Prostate gland (tissue), 2 donors: ENCODE results near the gene RPLP1. TPM values are rescaled to one million over a fixed set of nuclear protein-coding genes. Genes with fewer than 3 reads are reported as not detected.

ENCODE experiments used
- DNase-seq: peaks from one replicate; pipeline ENCODE4 v3.0.0-alpha.2; 2019; ENCODE audit warnings: low spot score
- H3K27ac ChIP-seq, 2 donors: fragments of 200-600 bp; sonication (generic); 2 replicates each; pipeline ENCODE4 v1.5.1; 2017 to 2019
- H3K27me3 ChIP-seq: fragments of 200-600 bp; sonication (generic); replicated peaks from 2 replicates; pipeline ENCODE4 v1.5.1; 2019; ENCODE audit not compliant: insufficient read depth
- H3K36me3 ChIP-seq, 2 donors: fragments of 200-600 bp; sonication (generic); 1 replicate in 1 of 2; 2 replicates in 1 of 2; pipeline versions ENCODE4 v1.5.1 to v1.8.1; 2017 to 2019
- H3K4me1 ChIP-seq: fragments of 200-600 bp; sonication (generic); replicated peaks from 2 replicates; pipeline ENCODE4 v1.5.1; 2019
- H3K4me3 ChIP-seq, 2 donors: fragments of 200-600 bp; sonication (generic); 2 replicates each; pipeline ENCODE4 v1.5.1; 2017 to 2019
- H3K9me3 ChIP-seq: fragments of 200-600 bp; sonication (generic); 2 replicates; pipeline ENCODE4 v1.5.1; 2017
- POLR2A ChIP-seq: fragments of 450-650 bp; IDR thresholded peaks from one replicate; pipeline ENCODE4 v1.6.1; 2016; ENCODE audit warnings: antibody characterized with exemption, mild to moderate bottlenecking
- POLR2AphosphoS5 ChIP-seq: sonication (generic); formaldehyde crosslinking; IDR thresholded peaks from one replicate; pipeline ENCODE4 v1.6.1; 2017; ENCODE audit warnings: antibody characterized with exemption
- WGBS: methylation state at CpG from one replicate; pipeline ENCODE4 v1.1.5; 2018; 5-methylcytosine and 5-hydroxymethylcytosine counted together
- intact Hi-C: fragments of 100-400 bp; cut with DNase I; formaldehyde crosslinking; loops from one replicate; pipeline ENCODE4 v1.14.2; 2022
- total RNA-seq, 2 donors: library from RNA; depleted of rRNA; stranded (reverse); fragments of >200 nt; gene quantifications; one replicate each; pipeline ENCODE4 v1.1.0, GENCODE V29; 2016
- TF ChIP-seq, protein P1 (sequence below), 4 experiments: fragments of 200-600 bp in 2 of 4; fragments of 450-650 bp in 2 of 4; sonication (generic) in 2 of 4; IDR thresholded peaks; 1 replicate in 3 of 4; 2 replicates in 1 of 4; pipeline ENCODE4 v1.5.1; 2016 to 2019; ENCODE audit warnings: antibody characterized with exemption in 4 of 4, mild to moderate bottlenecking in 2 of 4, moderate library complexity in 2 of 4

The RPLP1 gene
- total RNA-seq, 2 donors from 2014 or later: 593 to 930 TPM

- TF ChIP-seq, protein P1, sequence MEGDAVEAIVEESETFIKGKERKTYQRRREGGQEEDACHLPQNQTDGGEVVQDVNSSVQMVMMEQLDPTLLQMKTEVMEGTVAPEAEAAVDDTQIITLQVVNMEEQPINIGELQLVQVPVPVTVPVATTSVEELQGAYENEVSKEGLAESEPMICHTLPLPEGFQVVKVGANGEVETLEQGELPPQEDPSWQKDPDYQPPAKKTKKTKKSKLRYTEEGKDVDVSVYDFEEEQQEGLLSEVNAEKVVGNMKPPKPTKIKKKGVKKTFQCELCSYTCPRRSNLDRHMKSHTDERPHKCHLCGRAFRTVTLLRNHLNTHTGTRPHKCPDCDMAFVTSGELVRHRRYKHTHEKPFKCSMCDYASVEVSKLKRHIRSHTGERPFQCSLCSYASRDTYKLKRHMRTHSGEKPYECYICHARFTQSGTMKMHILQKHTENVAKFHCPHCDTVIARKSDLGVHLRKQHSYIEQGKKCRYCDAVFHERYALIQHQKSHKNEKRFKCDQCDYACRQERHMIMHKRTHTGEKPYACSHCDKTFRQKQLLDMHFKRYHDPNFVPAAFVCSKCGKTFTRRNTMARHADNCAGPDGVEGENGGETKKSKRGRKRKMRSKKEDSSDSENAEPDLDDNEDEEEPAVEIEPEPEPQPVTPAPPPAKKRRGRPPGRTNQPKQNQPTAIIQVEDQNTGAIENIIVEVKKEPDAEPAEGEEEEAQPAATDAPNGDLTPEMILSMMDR (IDR thresholded peaks at IDR 0.05): no peak
- DNase-seq: no peak
- WGBS: 100% methylated on average over 1 of the region's 1 CpG
- Histone ChIP-seq H3K27me3 (no peaks in the 10 kb centered on the region), H3K4me3 (no peak overlapping the region), H3K9me3 (no peaks in the 10 kb centered on the region), H3K36me3 (no peaks in the 10 kb centered on the region), H3K4me1 (peaks cover 11% of the 10 kb centered on the region), H3K27ac (no peak overlapping the region)
- intact Hi-C loops: loop anchor here (5.0 to 10.0 kb wide), 2 partner anchors 408 to 630 kb away; partner anchors contain the start of gene TLE3
Observed at GRCh38 chr15:69465253-69465652, 12.6 kb downstream of the RPLP1 start.

DNA sequence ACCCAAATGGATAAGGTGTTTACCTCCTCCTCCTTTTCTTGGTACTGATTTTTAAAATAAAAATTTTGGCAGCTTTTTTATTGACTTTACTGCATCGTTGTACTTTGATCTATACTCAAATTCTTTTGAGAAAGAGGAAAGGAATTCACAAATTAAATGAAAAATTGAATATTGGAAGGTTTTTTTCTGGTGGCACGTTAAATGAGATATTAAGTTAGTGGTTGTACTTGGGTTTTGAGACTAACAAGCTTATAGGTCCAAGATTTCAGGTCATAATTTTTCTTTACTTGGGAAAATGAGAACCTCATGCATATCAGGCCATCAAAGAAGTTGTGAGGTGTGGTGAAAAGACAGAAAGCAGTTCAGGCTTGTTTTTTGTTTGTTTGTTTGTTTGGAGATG, 14.1 kb downstream of the RPLP1 start:
- intact Hi-C loops: loop anchor here (5.0 to 10.0 kb wide), 2 partner anchors 409 to 628 kb away; partner anchors contain the start of gene TLE3
- Histone ChIP-seq H3K9me3 (no peaks in the 10 kb centered on the region), H3K27ac (no peak overlapping the region), H3K36me3 (no peaks in the 10 kb centered on the region), H3K4me3 (no peak overlapping the region), H3K27me3 (no peaks in the 10 kb centered on the region), H3K4me1 (peaks cover 11% of the 10 kb centered on the region)
- TF ChIP-seq, protein P1 (IDR thresholded peaks at IDR 0.05): no peak
- TF ChIP-seq POLR2A: no peak
- no peak for TF ChIP-seq POLR2AphosphoS5
- WGBS: 50% methylated on average over 2 of the region's 2 CpGs
- DNase-seq: no peak

GRCh38 chr15:69467636-69468035, 15.0 kb downstream of the RPLP1 start:
- intact Hi-C loops: loop anchor here (5.0 to 10.0 kb wide), 2 partner anchors 410 to 627 kb away; partner anchors contain the start of gene TLE3
- DNase-seq: peak; percentile 82
- no peaks in the 10 kb centered on the region for H3K27me3 ChIP-seq
- peaks cover 11% of the 10 kb centered on the region for H3K4me1 ChIP-seq
- H3K36me3 ChIP-seq: no peaks in the 10 kb centered on the region
- WGBS: 37% methylated on average over 9 of the region's 11 CpGs
- TF ChIP-seq POLR2AphosphoS5: peak; percentile 95
- TF ChIP-seq POLR2A: no peak
- TF ChIP-seq, protein P1 (IDR thresholded peaks at IDR 0.05): no peak
- H3K4me3 ChIP-seq: no peak overlapping the region
- H3K9me3 ChIP-seq: no peaks in the 10 kb centered on the region
- H3K27ac ChIP-seq: peak overlapping the region; percentile 56 to 70

DNA sequence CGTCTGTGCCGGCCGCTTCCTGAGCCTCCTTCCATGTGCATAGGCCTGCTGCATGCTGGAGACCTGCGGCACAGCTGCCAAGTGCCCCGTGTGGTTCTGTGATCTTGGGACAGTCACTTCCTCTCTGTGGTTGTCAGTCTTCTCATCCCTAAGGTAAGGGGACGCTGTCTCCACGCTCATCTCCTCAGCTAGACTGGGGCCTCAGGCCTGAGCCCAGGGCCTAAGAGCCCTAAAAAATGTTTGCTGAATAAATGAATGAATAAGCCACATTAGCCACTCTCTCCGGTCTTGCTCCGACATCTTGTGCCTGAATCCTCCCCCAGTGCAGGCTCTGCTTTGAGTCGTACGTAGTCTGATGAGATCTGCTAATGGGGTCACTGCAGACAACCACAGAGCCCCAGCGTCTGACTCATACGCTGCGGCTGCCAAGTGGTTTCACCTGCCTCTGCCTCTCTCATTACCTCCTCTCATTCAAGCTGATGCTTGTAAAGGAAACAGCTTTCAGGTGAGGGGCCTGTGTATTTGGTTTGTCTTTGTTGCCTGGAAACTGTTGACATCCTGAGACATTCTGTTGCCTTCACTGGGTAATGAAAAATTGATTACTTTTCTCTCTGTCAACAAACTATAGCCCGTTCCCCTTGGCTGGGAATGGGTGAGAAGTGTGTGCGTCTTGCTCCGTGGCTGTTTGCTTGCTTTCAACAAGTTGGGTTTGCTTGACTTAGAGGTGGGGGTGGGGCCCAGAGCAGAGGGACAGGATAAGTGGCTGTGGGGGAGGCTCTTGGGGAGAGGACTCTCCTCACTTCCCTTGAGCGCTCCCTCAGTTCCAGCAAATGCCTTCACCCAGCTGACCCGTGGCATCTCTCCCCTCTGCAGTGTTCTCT, 15.9 kb downstream of the RPLP1 start:
- no peak overlapping the region for H3K4me3 ChIP-seq
- WGBS: 48% methylated on average over 19 of the region's 19 CpGs
- DNase-seq: peak; percentile 70
- peak overlapping the region; percentile 56 to 70 for H3K27ac ChIP-seq
- H3K36me3 ChIP-seq: no peaks in the 10 kb centered on the region
- no peaks in the 10 kb centered on the region for H3K27me3 ChIP-seq
- peaks cover 11% of the 10 kb centered on the region for H3K4me1 ChIP-seq
- H3K9me3 ChIP-seq: no peaks in the 10 kb centered on the region
- peak; percentile 70 for TF ChIP-seq POLR2AphosphoS5
- TF ChIP-seq, protein P1 (IDR thresholded peaks at IDR 0.05): no peak
- no peak for TF ChIP-seq POLR2A
- intact Hi-C loops: loop anchor here (5.0 to 10.0 kb wide), 2 partner anchors 411 to 626 kb away; partner anchors contain the start of gene TLE3
